NCI-H446 treated with DMSO at 0.1 percent for 48 hours (cell line): ENCODE data around the gene FOXN3.
"Not testable (repeated sequence)": the region's sequence is repeated elsewhere in the genome, so short reads cannot be mapped to it uniquely, and the experiment has no call there.

Source experiments
- DNase-seq: peaks from one replicate; lab custom pipeline; 2025; lab: John Stamatoyannopoulos, UW

The FOXN3 gene

DNA sequence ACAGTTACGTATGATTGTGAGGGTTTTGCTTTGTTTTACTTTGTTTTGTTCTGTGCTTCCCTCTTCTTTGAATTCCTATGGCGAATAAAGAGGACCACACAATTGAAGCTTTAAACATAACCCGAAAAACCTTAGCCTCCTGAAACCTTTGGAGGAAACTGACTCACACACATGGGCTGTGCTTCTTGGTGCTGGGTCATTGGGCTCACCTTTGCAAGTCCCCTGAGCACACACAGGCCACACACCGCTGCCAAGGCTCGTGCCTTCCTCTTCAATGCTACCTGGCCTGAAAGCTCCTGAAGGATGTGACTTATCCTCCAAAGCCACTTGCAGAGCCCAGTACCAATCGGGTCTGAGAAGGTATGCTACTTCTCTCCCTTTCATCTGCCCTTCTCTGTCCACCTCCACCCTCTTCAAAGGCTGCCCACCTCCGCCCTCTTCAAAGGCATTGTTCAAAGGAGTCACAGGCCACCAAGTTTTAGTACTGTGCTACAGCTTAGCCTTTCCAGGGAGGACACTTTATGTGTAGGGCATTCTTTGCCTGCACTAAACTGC lies 114.6 kb downstream of the FOXN3 start:
- no peak for DNase-seq

- no peak for DNase-seq
Observed at GRCh38 chr14:89299587-89299986, 117.4 kb downstream of the FOXN3 start.

DNA sequence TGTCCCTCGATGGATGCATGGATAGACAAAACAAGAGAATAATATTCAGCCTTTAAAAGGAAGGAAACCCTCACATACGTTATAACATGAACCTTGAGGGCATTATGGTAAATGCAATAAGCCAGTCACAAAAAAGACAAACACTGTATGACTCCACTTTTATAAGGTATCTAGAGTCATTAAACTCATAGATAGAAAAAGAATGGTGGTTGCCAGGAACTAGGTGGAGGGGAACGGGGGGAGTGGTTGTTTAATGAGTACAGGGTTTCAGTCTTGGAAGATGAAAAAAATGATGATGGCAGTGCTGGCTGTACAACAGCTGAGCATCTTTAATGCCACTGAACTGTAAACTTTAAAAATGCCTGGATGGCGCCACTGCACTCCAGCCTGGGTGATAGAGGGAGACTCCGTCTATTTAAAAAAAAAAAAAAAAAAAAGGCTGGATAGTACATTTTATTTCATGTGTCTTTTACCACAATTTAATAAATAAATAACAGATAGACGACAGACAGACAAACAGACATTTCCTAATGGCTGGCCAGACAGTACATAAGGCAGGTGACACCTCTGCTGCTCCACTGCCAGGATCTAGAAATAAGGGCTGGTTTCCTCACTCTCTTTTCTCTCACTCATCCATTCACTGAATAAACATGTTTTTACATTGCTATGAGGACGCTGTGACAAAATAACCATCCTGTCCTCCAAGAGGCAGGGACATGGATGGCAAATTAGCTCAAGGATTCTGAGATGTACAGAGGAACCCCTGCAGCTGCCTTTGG lies 118.8 kb downstream of the FOXN3 start:
- DNase-seq = no peak

- DNase-seq = no peak
Observed at GRCh38 chr14:89296281-89296745, 120.7 kb downstream of the FOXN3 start.

DNA sequence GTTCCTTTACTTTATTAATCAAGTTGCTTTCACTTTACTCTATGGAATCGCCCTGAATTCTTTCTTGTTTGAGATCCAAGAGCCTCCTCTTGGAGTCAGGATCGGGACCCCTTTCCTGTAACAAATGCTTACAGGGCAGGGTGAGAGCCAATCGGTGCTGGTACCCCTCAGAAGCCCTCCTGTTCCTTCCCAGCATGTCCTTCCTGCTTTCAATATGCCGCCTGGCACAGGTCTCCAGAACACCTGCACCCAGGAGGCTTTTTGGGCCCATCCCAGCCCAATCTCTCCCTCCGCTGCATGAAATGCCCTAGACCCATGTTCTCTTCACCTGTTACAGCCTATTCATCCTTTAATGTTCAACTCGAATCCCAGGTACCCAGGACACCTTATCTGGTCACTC lies 122.2 kb downstream of the FOXN3 start:
- no peak for DNase-seq

- DNase-seq = not testable (repeated sequence)
Observed at GRCh38 chr14:89294469-89294868, 122.6 kb downstream of the FOXN3 start.

- DNase-seq = no peak
Observed at GRCh38 chr14:89294060-89294459, 123.0 kb downstream of the FOXN3 start.

- no peak for DNase-seq
Observed at GRCh38 chr14:89293314-89293916, 123.6 kb downstream of the FOXN3 start.

DNA sequence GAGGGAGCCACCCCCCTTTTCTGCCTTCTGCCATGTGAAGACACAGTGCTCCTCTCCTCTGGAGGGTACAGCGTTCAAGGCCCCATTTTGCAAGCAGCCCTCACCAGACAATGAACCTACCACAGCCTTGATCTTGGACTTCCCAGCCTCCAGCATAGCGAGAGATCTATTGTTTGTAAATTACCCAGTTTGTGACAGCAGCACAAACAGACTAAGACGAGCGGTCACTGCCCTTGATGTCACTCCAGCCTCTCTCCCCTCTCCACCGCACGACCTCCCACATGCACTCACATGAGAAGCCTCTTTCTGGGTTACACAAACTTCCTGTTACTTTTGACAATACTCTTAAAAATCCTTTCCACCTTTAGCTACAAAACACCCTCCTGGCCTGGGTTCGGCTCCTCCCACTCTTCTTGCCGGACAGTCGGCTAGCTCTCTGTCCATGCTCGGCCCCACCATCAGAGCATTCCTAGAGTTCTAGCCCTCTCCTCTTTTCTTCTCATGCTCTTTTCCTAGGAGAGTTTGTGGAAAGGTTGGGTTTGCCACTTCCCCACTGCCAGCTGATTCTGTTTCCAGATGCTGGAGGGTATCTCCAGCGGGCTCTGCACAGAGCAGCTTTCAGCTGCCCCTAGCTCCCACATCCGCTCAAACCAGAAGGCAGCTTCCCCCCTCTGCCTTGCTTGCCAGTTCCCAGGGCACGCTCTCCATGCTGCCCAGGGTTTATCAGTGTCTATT lies 124.3 kb downstream of the FOXN3 start:
- no peak for DNase-seq

DNA sequence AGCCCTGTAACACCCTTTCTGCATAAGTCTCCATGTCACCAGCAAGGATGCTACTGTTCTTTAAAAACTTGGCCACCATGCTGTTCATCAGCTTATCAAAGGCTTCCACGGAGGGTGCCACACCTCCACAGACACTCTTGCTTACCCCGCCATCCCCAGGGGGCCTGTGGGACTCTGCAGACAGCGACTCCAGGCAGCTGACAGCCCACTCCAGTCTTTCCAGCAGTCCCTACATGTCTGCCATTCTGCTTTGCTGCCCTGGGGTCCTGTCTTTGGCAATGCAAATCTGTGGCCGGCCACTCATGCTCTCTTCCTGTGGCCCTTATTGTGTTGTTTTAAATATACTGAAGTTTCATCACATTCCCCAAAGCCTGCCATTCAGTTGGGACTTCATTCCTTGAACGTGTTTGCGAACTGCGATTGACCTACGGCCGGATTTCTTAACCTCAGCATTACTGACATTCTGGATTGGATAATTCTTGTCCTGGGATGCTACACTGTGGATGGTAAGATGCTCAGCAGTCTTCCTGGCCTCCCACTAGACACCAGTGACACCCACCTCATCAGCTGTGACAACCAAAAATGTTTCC lies 125.6 kb downstream of the FOXN3 start:
- DNase-seq = no peak

GRCh38 chr14:89290813-89291212 lies 126.2 kb downstream of the FOXN3 start:
- no peak for DNase-seq

DNA sequence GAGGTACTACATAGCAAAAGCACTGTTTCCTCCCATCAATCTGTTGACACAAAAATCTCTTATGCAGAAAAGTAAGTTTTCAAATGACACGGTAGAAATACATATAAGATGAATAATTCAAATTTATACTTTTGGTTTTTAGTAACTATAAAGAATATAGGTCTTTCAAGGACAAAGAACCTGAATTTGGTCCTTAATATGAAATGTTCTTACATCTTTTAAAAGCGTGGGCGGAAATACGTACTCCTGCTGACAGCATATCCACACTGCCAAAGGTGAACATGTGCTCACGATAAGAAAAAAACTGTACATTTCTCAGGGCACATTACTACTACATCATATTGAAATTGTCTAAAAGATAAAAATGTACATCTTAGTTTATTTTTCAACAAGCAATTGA lies 127.6 kb downstream of the FOXN3 start:
- DNase-seq = no peak

GRCh38 chr14:89288114-89288513 lies 128.9 kb downstream of the FOXN3 start:
- DNase-seq = no peak

DNA sequence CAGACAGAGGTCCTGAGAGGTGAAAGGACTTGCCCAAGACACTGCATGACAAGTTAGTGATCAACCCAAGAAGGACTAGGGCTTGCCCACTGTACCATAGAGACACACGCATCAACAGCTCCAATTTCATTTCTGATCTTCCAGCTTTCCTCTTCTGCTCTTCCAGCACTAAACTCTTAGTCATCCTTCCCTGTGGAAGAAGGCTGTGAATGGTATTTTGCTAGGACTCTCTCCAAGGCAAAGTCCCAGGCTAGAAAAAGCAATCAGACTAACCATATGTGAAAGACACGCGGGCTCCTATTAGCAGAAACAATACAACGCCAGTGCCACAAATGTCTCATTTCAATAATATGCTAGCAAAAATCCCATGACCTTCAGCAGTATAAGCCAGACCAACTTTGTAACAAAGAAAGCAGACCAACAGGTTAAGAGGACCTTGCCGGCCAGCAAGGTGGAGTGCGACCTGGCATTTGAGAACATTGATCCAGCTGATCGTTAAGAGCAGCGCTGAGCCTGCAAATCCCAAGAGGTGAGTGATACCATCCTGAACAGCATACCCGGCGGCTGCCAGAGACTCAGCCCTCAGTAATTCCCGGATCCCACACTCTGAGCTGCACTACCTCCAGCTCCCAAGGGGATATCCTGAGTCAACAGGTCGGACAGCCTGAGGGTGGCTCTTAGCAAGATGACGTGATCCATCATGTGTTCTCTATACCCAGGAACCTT lies 132.5 kb downstream of the FOXN3 start:
- DNase-seq = no peak

DNA sequence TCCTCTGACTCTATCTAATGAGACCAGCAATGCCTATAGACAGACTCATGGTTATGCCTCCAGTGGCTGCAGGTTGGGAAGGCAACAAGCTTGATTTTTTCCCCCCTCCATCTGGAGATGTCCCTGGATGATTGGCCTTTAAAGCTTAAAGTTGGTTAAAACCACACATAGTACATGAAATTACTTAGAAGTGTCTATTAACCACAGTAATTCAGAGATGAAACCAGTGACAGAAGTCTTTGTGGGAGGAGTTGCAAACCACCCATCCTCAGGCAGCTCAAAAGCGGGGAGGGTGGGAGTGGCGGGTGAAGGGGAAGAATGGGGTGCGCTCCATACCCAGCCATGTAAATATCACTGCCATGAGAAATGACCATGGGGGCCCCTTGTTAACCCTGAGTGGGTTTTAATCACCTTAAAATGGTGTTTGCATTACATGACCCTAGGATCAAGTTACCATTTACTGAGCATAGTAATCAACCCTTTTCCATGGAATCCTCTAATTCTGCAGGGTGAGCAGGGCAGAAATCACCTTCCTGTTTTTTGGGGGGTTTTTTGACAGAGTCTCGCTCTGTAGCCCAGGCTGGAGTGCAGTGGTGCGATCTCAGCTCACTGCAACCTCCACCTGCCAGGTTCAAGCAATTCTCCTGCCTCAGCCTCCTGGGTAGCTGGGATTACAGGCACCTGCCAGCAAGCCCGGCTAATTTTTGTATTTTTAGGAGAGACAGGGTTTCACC lies 133.5 kb downstream of the FOXN3 start:
- DNase-seq = no peak

DNA sequence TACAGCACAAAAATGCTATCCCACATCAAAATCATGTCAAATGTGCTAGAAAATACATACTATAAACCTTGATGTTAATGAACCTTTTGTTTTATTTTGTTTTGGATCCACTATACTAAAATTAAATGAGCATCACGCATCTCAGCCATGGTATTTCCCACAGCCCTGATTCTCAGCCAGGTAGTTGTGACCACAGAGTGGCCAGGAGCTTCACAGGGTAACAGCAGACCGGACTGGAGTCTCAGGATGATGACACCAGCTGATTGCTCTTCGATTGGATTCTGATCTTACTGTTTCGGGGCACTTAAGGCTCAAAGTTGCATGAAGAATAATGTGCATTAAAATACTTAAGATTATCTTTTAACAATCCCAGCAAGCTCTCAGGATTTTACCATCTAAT lies 134.8 kb downstream of the FOXN3 start:
- DNase-seq = no peak

- DNase-seq = no peak
Observed at GRCh38 chr14:89280600-89280999, 136.4 kb downstream of the FOXN3 start.

- DNase-seq = peak; percentile 11
Observed at GRCh38 chr14:89279649-89280232, 137.3 kb downstream of the FOXN3 start.

DNA sequence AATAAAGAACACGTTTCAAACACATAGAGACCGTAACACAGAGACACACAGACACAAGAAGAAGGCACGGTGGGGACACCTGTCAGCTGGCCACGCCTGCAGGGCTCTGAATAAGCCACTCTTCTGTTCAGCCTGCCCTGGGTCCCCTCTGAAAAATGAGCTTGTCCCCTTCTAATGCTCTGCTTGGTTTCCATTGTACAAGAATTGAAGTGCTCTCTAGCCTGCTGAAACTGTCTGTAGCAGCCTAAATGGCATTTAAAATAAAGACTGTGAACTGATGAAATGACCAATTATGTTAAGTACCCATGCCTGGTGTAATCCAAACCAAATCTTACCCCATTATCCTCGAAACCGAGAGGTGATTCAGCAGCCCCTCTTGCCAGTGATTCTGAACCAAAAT lies 139.8 kb downstream of the FOXN3 start:
- DNase-seq = no peak

DNA sequence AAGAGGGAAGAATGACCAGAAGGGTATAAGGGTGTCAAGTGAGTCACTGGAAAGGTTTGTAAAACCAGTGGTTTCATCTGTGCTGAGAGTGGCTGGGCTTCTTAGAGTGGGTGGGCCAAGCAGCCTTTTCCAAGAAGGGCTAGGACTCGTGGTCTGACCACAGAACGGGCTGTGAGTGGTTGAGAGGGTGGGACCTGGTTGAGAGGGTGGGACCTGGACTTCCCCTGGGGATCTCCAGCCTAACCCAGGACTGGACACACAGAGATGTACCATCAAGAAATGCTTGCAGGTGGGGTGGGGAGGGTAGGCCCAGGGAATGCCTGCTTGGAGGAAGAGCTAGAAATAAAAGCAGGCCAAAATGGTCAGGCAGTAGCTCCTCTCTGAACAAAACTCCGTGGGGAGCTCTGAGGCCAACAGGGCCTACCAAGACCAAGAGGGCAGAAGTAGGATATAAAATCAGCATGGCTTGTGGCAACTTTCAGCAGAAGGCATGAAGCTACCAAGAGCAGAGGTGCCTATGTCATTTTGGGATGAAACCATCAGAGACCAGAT lies 140.5 kb downstream of the FOXN3 start:
- no peak for DNase-seq
